Measurements from ENCODE around the gene SLC25A13. TPM values are rescaled to one million over a fixed set of nuclear protein-coding genes. Genes with fewer than 3 reads are reported as not detected.

The SLC25A13 gene
- total and polyA plus RNA-seq, 2 of the 8 experiments (the other 6 are each of a cell fraction or from before 2014, with no cell fraction given): 30.8 to 85.4 TPM

GRCh38 chr7:96088579-96088978 is 233.3 kb downstream of the SLC25A13 start:
- Histone ChIP-seq H2AK5ac (ENCODE audit: low read depth, low read length) (no peak overlapping the region), H3K56ac (replicated peaks; ENCODE audit: insufficient read length, low read depth, low read length) (no peak overlapping the region), H3K23ac (ENCODE audit: insufficient read length) (no peak overlapping the region), H3K18ac (ENCODE audit: extremely low read depth, low read length) (no peak overlapping the region), H4K91ac (replicated peaks; ENCODE audit: insufficient read length, low read length) (no peak overlapping the region), H3K14ac (ENCODE audit: insufficient read length) (no peak overlapping the region), H3K9me3 (ENCODE audit: insufficient read depth in 2 of 2, low read depth in 1 of 2, low read length in 1 of 2) (no peaks in the 10 kb centered on the region), H3K9ac (replicated peaks in 1 of 4; ENCODE audit: extremely low read depth in 1 of 4, low read depth in 3 of 4, low read length in 3 of 4) (no peak overlapping the region), H2AFZ (ENCODE audit: low read length) (no peak overlapping the region), H4K20me1 (replicated peaks in 1 of 2; ENCODE audit: control insufficient read depth in 1 of 2, insufficient read depth in 2 of 2, low read length in 2 of 2) (no peaks in the 10 kb centered on the region), H2BK15ac (ENCODE audit: low read length) (no peak overlapping the region), H3K4me3 (ENCODE audit: extremely low read depth in 1 of 4, insufficient read depth in 2 of 4, low read depth in 3 of 4, low read length in 4 of 4) (no peak overlapping the region), H2BK5ac (ENCODE audit: low read depth, low read length) (no peak overlapping the region), H2BK12ac (ENCODE audit: low read depth, low read length) (no peak overlapping the region), H3K36me3 (ENCODE audit: control insufficient read depth in 2 of 4, insufficient read depth in 4 of 4, low read length in 3 of 4) (no peaks in the 10 kb centered on the region), H2BK20ac (ENCODE audit: low read length) (no peak overlapping the region), H4K5ac (ENCODE audit: insufficient read length, low read depth, low read length) (no peak overlapping the region), H4K8ac (ENCODE audit: extremely low read depth, insufficient read depth, low read length) (no peak overlapping the region), H3K4me1 (replicated peaks in 1 of 4; ENCODE audit: control insufficient read depth in 3 of 4, insufficient read depth in 4 of 4, low read length in 3 of 4) (no peaks in the 10 kb centered on the region), H3K27ac (ENCODE audit: low read depth, low read length) (no peak overlapping the region), H3K4me2 (ENCODE audit: insufficient read depth in 1 of 2, low read depth in 2 of 2, low read length in 2 of 2) (no peak overlapping the region), H3K27me3 (replicated peaks in 1 of 4; ENCODE audit: control insufficient read depth in 3 of 4, extremely low read depth in 1 of 4, insufficient read depth in 3 of 4, low read length in 3 of 4) (no peaks in the 10 kb centered on the region), H3K4ac (replicated peaks; ENCODE audit: insufficient read length, low read depth, low read length) (no peak overlapping the region), H3K23me2 (ENCODE audit: low read depth, low read length) (no peaks in the 10 kb centered on the region), H3K79me1 (ENCODE audit: low read depth, low read length) (no peaks in the 10 kb centered on the region), H2BK120ac (replicated peaks; ENCODE audit: low read depth, low read length) (no peak overlapping the region), H3K79me2 (ENCODE audit: control insufficient read depth in 1 of 2, insufficient read depth in 2 of 2, low read length in 2 of 2) (no peaks in the 10 kb centered on the region)
- TF ChIP-seq TEAD4 (IDR thresholded peaks at IDR 0.05; ENCODE audit: low read depth, low read length): no peak
- TF ChIP-seq CBX8 (IDR thresholded peaks at IDR 0.05; ENCODE audit: borderline replicate concordance, low read depth, low read length): no peak
- no peak for TF ChIP-seq SIRT6 (IDR thresholded peaks at IDR 0.05; ENCODE audit: low read length)
- no peak for TF ChIP-seq ATF2 (IDR thresholded peaks at IDR 0.05; ENCODE audit: low read length)
- TF ChIP-seq SIX5 (IDR thresholded peaks at IDR 0.05; ENCODE audit: low read depth, low read length): no peak
- no peak for TF ChIP-seq YY1 (IDR thresholded peaks at IDR 0.05; ENCODE audit: low read depth, low read length)
- no peak for TF ChIP-seq CEBPB (IDR thresholded peaks at IDR 0.05; ENCODE audit: low read depth, low read length)
- TF ChIP-seq, protein P1, sequence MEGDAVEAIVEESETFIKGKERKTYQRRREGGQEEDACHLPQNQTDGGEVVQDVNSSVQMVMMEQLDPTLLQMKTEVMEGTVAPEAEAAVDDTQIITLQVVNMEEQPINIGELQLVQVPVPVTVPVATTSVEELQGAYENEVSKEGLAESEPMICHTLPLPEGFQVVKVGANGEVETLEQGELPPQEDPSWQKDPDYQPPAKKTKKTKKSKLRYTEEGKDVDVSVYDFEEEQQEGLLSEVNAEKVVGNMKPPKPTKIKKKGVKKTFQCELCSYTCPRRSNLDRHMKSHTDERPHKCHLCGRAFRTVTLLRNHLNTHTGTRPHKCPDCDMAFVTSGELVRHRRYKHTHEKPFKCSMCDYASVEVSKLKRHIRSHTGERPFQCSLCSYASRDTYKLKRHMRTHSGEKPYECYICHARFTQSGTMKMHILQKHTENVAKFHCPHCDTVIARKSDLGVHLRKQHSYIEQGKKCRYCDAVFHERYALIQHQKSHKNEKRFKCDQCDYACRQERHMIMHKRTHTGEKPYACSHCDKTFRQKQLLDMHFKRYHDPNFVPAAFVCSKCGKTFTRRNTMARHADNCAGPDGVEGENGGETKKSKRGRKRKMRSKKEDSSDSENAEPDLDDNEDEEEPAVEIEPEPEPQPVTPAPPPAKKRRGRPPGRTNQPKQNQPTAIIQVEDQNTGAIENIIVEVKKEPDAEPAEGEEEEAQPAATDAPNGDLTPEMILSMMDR (IDR thresholded peaks at IDR 0.05; ENCODE audit: control extremely low read depth in 1 of 3, insufficient read depth in 1 of 3, low read depth in 1 of 3, low read length in 3 of 3): no peak
- no peak for TF ChIP-seq ASH2L (IDR thresholded peaks at IDR 0.05; ENCODE audit: low read length)
- TF ChIP-seq CBX5 (IDR thresholded peaks at IDR 0.05; ENCODE audit: low read depth, low read length): no peak
- TF ChIP-seq BCL11A (IDR thresholded peaks at IDR 0.05; ENCODE audit: low read depth in 2 of 2, low read length in 2 of 2): no peak
- 90% methylated on average over 5 of the region's 5 CpGs; no CpG with 5 or more reads in 1 of the 2 experiments for WGBS, 2 experiments (ENCODE audit: extremely low coverage in 1 of 2, insufficient coverage in 1 of 2, insufficient read length in 1 of 2, insufficient replicate concordance in 2 of 2, low coverage in 1 of 2, low lambda C conversion rate in 2 of 2, missing lambda C conversion rate in 1 of 2)
- ChIA-PET CTCF (ENCODE audit: partially characterized antibody) (no interaction called here), POLR2A (ENCODE audit: partially characterized antibody) (no interaction called here)
- DNase-seq (ENCODE audit: low read depth in 1 of 2, low spot score in 2 of 2) (no peak), FAIRE-seq (no peak)

Measured in H1 (cell line).